ENCODE results near the gene GATA2.

GATA2 gene

GRCh38 chr3:128462931-128463330, 30.1 kb downstream of the GATA2 start:
- Histone ChIP-seq H2AFZ (ENCODE audit: low read depth, low read length, severe bottlenecking) (no peak overlapping the region), H3F3A (ENCODE audit: insufficient read depth) (no peaks in the 10 kb centered on the region), H3K27me3 (ENCODE audit: low read length) (no peaks in the 10 kb centered on the region), H3K9ac (ENCODE audit: low read length) (no peak overlapping the region), H3K9me3 (ENCODE audit: insufficient read depth, low read length) (no peaks in the 10 kb centered on the region), H4K20me1 (ENCODE audit: low read depth, low read length) (no peaks in the 10 kb centered on the region), H3K4me3 (ENCODE audit: insufficient read depth, low read length, poor library complexity, severe bottlenecking) (no peak overlapping the region), H3K27ac (ENCODE audit: low read depth, low read length) (no peak overlapping the region), H3K79me2 (ENCODE audit: insufficient read depth, low read length) (no peaks in the 10 kb centered on the region), H3K9me2 (replicated peaks; ENCODE audit: insufficient read depth, low read length) (no peaks in the 10 kb centered on the region), H3K36me3 (ENCODE audit: low read length) (no peaks in the 10 kb centered on the region), H3K4me2 (ENCODE audit: low read depth, low read length, poor library complexity, severe bottlenecking) (no peak overlapping the region)
- TF ChIP-seq CTCF (IDR thresholded peaks at IDR 0.05; ENCODE audit: insufficient read depth, low read length, poor library complexity, severe bottlenecking) (no peak), EZH2phosphoT487 (conservative IDR thresholded peaks at IDR 0.05; ENCODE audit: low read length) (no peak)

GRCh38 chr3:128462341-128462910, 30.6 kb downstream of the GATA2 start:
- H3K27ac ChIP-seq (ENCODE audit: low read depth, low read length): no peak overlapping the region

GRCh38 chr3:128461731-128462130, 31.3 kb downstream of the GATA2 start:
- H3F3A ChIP-seq (ENCODE audit: insufficient read depth): no peaks in the 10 kb centered on the region
- H3K9ac ChIP-seq (ENCODE audit: low read length): no peak overlapping the region
- no peak overlapping the region for H2AFZ ChIP-seq (ENCODE audit: low read depth, low read length, severe bottlenecking)
- no peak overlapping the region for H3K4me3 ChIP-seq (ENCODE audit: insufficient read depth, low read length, poor library complexity, severe bottlenecking)
- H3K79me2 ChIP-seq (ENCODE audit: insufficient read depth, low read length): no peaks in the 10 kb centered on the region
- no peaks in the 10 kb centered on the region for H3K27me3 ChIP-seq (ENCODE audit: low read length)
- H3K27ac ChIP-seq (ENCODE audit: low read depth, low read length): no peak overlapping the region
- no peaks in the 10 kb centered on the region for H3K36me3 ChIP-seq (ENCODE audit: low read length)
- H3K9me3 ChIP-seq (ENCODE audit: insufficient read depth, low read length): no peaks in the 10 kb centered on the region
- H4K20me1 ChIP-seq (ENCODE audit: low read depth, low read length): no peaks in the 10 kb centered on the region
- no peaks in the 10 kb centered on the region for H3K9me2 ChIP-seq (replicated peaks; ENCODE audit: insufficient read depth, low read length)
- no peak overlapping the region for H3K4me2 ChIP-seq (ENCODE audit: low read depth, low read length, poor library complexity, severe bottlenecking)
- no peak for TF ChIP-seq EZH2phosphoT487 (conservative IDR thresholded peaks at IDR 0.05; ENCODE audit: low read length)
- no peak for TF ChIP-seq CTCF (IDR thresholded peaks at IDR 0.05; ENCODE audit: insufficient read depth, low read length, poor library complexity, severe bottlenecking)

More at GRCh38 chr3:128462341-128462910, 30.6 kb downstream of the GATA2 start:
- Histone ChIP-seq H2AFZ (ENCODE audit: low read depth, low read length, severe bottlenecking) (no peak overlapping the region), H3K4me3 (ENCODE audit: insufficient read depth, low read length, poor library complexity, severe bottlenecking) (no peak overlapping the region), H3K9ac (ENCODE audit: low read length) (no peak overlapping the region), H3K36me3 (ENCODE audit: low read length) (no peaks in the 10 kb centered on the region), H3K4me2 (ENCODE audit: low read depth, low read length, poor library complexity, severe bottlenecking) (no peak overlapping the region), H3K9me3 (ENCODE audit: insufficient read depth, low read length) (no peaks in the 10 kb centered on the region), H3F3A (ENCODE audit: insufficient read depth) (no peaks in the 10 kb centered on the region), H3K27me3 (ENCODE audit: low read length) (no peaks in the 10 kb centered on the region), H3K9me2 (replicated peaks; ENCODE audit: insufficient read depth, low read length) (no peaks in the 10 kb centered on the region), H4K20me1 (ENCODE audit: low read depth, low read length) (no peaks in the 10 kb centered on the region), H3K79me2 (ENCODE audit: insufficient read depth, low read length) (no peaks in the 10 kb centered on the region)
- no peak for TF ChIP-seq EZH2phosphoT487 (conservative IDR thresholded peaks at IDR 0.05; ENCODE audit: low read length)
- TF ChIP-seq CTCF (IDR thresholded peaks at IDR 0.05; ENCODE audit: insufficient read depth, low read length, poor library complexity, severe bottlenecking): no peak

Measured in SU-DHL-6 (cell line).